IPS DF 4.7 (cell line): ENCODE data around the gene SFMBT2.
"Not testable (repeated sequence)": the region's sequence is repeated elsewhere in the genome, so short reads cannot be mapped to it uniquely, and the experiment has no call there.

Experiments used
- DNase-seq: peaks from one replicate; pipeline ENCODE4 v3.0.0-alpha.2; 2013; ENCODE audit warnings: low spot score; ENCODE audit errors: extremely low read depth

SFMBT2 gene

DNA sequence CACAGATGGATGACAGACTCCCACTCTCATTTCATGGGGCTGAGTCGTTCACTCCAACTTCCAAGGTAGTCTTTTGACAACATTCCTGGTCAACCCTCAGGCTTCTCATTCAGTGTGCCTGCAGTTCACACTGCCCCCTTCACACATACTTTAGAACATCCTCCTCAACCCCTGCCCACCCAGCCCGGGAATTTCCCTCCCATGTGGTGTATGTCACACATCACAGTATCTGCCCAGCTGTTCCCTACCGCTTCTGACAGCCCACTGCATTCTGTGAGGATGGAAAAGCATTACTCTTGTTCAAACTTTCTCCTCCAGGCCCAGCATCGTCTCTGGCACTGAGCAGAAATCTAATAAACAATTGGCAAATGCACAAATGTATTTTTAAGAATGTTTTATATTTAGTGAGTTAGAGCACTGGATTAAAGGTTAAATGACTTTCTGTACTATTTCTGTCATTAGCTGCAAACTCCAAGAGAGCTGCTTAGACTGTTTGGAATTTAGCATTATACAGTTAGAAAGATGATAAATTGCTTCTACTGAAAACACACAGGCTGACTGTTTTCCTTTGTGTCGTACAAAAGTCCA, 110.4 kb downstream of the SFMBT2 start:
- DNase-seq = no peak

DNA sequence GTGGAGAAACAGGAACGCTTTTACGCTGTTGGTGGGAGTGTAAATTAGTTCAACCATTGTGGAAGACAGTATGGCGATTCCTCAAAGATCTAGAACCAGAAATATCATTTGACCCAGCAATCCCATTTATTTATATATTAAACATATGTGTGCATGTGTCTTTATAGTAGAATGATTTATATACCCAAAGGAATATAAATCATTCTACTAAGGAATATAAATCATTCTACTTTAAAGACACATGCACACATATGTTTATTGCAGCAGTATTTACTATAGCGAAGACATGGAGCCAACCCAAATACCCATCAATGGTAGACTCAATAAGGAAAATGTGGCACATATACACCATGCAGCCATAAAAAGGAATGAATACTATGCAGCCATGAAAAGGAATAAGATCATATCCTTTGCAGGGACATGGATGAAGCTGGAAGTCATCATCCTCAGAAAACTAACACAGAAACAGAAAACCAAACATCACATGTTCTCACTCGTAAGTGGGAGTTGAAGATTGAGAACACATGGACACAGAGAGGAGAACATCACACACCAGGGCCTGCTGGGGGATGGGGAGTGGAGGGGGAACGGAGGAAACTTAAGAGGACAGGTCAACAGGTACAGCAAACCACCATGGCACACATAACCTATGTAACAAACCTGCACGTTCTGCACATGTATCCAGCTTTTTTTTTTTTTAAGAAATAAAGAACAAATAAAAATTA, 111.1 kb downstream of the SFMBT2 start:
- DNase-seq = not testable (repeated sequence)

DNA sequence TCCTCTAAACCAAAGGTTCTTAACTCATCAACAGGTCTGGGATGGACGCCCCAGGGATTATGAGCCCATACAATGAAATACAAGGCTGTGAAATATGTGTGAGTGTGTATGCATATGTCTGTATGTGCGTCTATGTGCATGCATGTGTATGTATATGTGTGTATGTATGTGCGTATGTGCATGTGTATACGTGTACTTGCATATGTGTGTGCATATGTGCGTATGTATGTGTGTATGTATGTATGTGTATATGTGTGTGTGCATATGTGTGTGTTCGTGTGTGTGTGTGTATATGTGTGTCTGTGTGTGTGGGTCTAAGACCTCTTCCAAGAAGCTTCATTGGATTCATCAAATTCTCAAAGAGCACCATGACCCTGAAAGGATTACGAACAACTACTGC, 112.3 kb downstream of the SFMBT2 start:
- no peak for DNase-seq

DNA sequence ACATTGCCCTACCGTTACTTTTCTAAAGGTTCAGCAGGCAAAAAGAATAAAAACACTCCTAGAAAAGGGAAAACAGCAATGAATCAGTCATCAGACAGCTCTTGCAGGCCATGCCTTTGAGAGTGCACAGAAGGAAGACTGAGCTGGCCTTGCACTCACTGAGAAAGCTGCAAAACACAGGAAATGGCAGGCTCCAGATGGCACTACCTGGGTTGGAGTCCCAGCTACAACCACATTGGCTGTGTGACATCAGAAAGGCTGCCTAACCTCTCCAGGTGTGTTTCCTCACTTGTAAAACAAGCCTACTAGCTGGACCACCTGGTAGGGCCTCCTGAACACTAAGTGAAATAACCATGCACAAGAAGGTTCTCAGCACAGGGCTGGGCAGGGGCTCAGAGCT, 113.7 kb downstream of the SFMBT2 start:
- DNase-seq = no peak

DNA sequence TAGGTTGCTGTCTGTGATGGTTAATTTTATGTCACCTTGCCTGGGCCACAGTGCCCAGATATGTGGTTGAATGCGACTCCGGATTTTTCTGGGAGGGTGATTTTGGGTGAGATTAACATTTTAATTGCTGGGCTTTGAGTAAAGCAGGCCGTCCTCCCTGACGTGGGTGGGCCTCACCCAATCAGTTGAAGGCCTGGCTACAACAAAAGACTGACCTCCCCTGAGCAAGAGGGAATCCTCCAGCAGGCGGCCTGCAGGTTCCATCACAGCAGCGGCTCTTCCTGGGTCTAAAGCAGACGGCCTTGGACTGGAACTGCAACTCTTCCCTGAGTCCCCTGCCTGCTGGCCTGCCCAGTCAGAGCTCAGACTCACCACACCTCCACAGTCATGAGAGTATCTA, 114.2 kb downstream of the SFMBT2 start:
- no peak for DNase-seq

GRCh38 chr10:7296076-7296475, 114.8 kb downstream of the SFMBT2 start:
- DNase-seq = no peak

GRCh38 chr10:7293378-7293920, 117.4 kb downstream of the SFMBT2 start:
- no peak for DNase-seq

DNA sequence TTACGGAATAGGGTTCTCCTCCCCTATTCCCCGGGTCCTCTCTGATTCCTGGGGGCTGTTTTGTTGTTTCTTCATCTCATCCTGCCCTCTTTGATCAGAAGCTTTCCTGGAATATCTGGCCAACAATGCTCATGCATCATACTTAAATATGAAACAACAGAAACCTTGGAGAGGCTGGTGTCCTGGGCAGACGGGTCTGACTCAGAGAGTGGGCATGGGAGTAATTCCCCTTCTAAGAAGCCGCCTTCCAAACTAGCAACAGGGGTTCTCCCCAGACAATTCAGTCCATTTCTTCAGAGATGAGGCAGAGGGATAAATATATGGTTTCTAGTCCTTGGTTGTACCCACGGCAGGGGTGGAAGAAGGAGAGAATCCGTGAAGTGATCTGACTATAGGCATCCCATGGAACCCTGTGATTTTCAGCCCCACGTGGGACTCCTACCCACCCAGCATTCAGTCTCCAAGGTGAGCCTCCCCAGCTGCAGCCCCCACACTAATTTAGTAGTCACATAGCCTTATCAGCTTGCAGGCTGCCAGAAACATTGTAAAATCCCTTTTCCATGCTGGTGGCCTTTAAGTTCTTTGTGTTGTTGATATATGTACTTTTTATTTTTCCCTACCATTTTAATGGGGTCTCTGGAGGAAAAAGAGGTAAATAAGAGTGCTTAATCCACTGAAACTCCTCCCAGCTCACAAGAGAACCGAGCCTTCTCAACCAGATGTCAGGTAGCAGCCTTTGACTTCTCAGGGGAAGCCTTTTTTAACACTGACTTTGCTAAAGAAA, 119.2 kb downstream of the SFMBT2 start:
- no peak for DNase-seq

- no peak for DNase-seq
These were observed 122.7 kb downstream of the SFMBT2 start for GRCh38 chr10:7288060-7288690.

GRCh38 chr10:7287377-7287776, 123.5 kb downstream of the SFMBT2 start:
- DNase-seq = no peak

GRCh38 chr10:7285522-7286322, 125.1 kb downstream of the SFMBT2 start:
- DNase-seq = no peak

DNA sequence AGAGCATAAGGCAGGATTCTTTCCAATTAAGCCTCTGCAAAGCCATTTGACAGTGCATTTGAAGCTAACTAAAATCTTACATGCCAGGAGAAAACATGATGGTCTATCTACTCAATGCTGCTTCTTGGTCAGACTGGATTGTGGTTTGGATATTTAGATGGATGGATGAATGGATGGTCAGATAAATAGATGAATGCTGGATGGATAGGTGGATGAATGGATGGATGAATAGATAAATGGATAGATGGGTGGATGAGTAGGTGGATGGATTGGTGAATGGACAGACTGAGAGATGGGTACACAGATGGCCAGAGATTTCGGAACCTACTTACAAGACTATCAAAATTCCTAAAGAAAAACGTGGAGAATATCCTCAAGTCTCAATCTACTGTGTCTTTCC, 127.6 kb downstream of the SFMBT2 start:
- no peak for DNase-seq

DNA sequence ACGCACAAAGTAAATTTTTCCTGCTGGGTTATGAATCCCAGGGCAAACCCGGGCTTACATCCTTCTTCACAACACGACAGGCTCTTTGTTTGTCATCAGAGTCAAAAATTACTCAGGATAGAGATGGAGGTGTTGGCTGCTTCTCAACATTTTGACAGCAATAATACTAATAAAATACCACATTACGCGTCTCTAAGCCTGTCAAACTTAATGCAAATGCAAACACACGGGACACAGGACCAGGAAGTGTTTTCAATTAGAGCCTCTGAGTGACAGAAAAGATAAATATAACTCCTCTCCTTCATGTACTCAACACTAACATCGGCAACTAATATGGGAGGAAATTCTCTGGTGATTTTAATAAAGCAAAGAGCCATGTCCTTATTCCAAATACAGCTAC, 128.4 kb downstream of the SFMBT2 start:
- DNase-seq = no peak

GRCh38 chr10:7281429-7281828, 129.4 kb downstream of the SFMBT2 start:
- DNase-seq = no peak

DNA sequence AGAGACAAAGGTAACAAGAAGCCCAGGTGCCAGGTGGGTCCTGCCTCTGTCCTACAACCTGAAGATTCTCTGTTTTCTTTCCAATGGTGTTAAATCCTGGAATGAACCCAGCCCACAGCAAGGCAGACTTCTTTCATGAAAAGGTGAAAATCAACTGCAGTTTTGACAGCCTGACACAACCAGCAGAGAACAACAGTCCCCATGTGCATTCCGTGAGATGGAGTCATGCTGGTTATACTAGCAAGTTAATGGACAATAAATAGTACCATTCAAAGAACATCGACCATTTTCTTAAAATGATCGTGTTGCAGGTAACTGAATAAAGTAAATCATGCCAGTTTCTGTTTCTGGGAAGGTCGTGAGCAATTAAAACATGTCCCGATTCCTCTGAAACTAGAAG, 131.5 kb downstream of the SFMBT2 start:
- no peak for DNase-seq

DNA sequence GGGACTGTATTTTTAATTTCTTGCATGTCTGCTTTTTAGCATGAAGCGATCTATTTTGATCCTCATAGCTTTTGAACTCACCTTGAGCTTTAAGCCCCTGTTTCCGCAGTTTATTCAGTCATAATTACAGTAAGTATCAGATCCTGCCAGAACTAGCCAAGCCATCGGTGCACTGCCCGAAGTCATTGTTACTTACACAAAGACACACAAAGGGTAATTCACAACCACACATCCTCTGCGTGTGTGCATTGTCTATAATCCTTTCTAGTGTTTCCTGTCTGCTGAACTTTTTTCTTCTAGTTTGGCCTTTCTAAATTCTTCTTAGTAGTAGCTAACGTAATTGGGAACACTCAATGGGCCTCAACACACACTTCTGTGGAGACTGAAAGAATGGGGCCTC, 133.0 kb downstream of the SFMBT2 start:
- no peak for DNase-seq

- DNase-seq = no peak
These were observed 133.4 kb downstream of the SFMBT2 start for GRCh38 chr10:7277432-7277831.

- no peak for DNase-seq
These were observed 134.9 kb downstream of the SFMBT2 start for GRCh38 chr10:7275761-7276440.

DNA sequence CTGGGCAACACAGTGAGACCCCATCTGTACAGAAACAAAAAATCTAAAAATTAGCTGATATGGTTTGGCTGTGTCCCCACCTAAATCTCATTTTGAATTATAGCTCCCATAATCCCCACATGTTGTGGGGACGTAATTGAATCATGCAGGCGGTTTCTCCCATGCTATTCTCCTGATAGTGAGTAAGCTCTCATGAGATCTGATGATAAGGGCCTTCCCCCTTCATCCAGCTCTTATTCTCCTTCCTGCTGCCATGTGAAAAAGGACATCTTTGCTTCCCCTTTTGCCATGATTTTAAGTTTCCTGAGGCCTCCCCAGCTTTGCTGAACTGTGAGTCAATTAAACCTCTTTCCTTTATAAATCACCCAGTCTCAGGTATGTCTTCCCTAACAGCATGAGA, 136.5 kb downstream of the SFMBT2 start:
- DNase-seq = no peak

- no peak for DNase-seq
These were observed 138.8 kb downstream of the SFMBT2 start for GRCh38 chr10:7272008-7272407.
